Stimulated activated naive CD4-positive, alpha-beta T cell treated with Interleukin-2 at 50 U/mL for 16 hours (primary cell): ENCODE results near the gene NUDT16.
A peak's percentile ranks its signal among the peaks of the same experiment; 100 is the strongest.
"Not testable (repeated sequence)": the region's sequence is repeated elsewhere in the genome, so short reads cannot be mapped to it uniquely, and the experiment has no call there.

Experiments used
- DNase-seq: peaks from one replicate; lab custom pipeline; 2025; lab: John Stamatoyannopoulos, UW

The NUDT16 gene

GRCh38 chr3:131381445-131382291, at the start of gene NUDT16:
NUDT16 (plus strand) TSS chr3:131381774; CDS start chr3:131381805, 31 bp downstream.
- peak; percentile 96 for DNase-seq

GRCh38 chr3:131338948-131339640, 42.5 kb upstream of the NUDT16 start:
- no peak for DNase-seq

GRCh38 chr3:131341761-131342160, 39.8 kb upstream of the NUDT16 start:
- no peak for DNase-seq

GRCh38 chr3:131348911-131349310, 32.7 kb upstream of the NUDT16 start:
- no peak for DNase-seq

DNA sequence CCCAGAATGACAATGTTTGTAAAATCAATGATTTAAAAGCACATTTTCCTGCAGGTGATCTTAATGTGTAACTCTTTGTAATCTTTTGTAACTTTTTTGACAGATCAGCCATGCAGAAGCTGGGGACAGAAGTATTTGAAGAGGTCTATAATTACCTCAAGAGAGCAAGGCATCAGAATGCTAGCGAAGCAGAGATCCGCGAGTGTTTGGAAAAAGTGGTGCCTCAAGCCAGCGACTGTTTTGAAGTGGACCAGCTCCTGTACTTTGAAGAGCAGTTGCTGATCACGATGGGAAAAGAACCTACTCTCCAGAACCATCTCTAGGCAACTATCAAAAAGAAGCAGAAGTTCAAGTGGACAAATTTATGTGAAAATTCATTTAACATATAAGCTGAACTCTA, 32.1 kb upstream of the NUDT16 start:
- DNase-seq = no peak

DNA sequence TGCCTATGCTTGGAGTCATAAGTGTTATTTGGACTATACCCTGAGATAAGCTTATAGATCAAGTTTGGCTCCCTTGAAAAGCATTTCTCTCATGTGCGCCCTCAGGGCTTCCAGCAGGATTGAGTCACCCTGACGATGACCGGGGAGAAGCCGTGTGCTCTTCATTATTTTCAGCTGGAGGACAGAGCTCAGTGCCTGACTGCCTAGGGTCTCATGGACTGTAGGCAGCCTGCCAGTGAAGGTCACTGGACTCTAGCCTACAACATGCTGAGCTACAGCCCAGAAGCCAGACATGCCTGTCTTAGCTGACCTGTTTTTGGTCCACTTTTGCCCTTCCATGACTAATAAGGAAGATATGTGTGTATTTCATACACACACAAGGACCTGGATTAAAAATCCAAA, 31.6 kb upstream of the NUDT16 start:
- DNase-seq = no peak

- DNase-seq = no peak
Measured at GRCh38 chr3:131350506-131350905, 31.1 kb upstream of the NUDT16 start.

GRCh38 chr3:131353016-131353877, 28.3 kb upstream of the NUDT16 start:
- no peak for DNase-seq

DNA sequence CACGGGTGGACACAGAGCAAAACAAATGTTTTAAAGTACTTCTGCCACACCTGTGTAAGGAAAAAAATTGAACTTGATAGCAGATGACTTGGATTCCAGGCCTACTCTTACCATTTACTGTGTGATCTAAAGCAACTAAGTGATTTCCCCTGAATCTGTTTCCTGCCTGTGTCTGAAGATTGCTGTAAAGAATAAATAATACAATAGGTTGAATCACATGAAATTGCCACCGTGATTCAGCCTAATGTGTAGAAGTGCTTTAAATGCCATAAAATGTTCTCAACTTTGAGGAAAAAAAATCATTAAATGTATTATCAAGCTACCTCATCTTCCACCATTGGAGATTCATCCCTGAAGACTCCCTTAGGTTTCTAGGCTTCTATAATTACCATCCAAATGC, 27.6 kb upstream of the NUDT16 start:
- DNase-seq = no peak

DNA sequence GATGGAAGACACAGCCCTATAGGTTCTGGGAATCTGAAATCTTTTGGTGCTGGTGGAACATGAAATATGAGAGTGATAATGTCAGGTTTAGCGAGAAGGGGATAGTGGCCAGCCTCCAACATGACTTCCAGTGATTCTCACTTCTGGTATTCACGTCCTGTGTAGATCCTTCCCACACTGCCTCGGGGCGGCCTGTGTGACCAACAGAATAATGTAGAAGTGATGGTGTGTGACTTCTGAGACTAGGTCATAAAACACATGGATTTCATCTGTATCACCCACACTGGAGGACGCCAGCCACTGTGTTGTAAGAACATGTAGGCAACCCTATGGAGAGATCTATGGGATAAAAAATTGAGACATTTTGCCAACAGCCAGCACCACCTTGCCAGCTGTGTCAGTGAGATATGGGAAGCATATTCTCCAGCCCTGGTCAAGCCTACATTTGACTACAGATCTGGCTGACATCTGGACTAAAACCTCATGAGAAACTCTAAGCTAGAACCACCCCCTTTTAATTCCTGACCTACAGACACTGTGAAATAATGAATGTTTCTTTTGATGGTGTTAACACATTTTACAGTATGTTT, 25.5 kb upstream of the NUDT16 start:
- no peak for DNase-seq

- no peak for DNase-seq
Measured at GRCh38 chr3:131357275-131357674, 24.3 kb upstream of the NUDT16 start.

DNA sequence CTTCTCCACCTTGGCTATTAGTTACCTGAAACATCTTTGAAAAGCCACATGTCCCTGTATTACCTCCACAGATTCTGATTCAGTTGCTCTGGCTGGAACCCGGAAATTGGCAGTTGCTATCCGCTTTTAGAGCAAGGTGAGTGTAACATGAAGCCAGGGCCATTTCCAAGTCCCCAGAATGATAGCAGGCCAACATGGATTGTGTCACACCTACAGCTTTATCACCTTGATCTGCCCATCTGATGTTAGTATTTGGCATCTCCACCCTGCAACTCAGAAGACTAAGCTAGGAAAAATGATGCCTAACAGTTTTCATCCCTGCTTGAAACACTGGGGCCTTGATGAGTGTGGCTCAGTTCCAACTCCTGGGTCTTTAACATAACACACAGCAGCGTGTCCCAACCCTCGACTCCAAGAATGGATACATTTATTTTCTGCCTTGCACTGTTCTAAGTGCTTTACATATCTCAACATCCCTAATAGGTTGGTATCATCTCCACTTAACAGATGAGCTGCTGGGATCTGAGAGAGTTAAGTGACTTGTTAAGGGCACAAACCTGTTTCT, 21.3 kb upstream of the NUDT16 start:
- no peak for DNase-seq

DNA sequence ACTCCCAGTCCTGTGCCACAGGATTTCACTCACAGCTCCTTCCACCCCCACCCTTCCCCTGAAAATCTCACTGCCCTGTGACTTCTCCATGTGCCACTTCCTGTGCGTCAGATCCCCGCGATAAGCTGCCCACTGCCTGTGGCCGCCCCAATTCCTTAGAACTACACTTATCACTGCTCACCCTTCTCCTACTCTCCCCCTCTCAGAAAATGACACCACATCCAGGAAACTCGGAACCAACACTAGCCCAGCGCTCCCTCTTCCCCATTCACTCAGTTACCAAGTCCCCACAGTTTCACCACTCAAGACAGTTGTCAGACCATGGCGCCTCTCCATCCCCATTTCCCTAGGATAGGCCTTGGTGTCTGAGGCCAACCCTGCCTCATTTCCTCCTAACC, 20.5 kb upstream of the NUDT16 start:
- DNase-seq = not testable (repeated sequence)

- no peak for DNase-seq
Measured at GRCh38 chr3:131361464-131362421, 19.8 kb upstream of the NUDT16 start.

DNA sequence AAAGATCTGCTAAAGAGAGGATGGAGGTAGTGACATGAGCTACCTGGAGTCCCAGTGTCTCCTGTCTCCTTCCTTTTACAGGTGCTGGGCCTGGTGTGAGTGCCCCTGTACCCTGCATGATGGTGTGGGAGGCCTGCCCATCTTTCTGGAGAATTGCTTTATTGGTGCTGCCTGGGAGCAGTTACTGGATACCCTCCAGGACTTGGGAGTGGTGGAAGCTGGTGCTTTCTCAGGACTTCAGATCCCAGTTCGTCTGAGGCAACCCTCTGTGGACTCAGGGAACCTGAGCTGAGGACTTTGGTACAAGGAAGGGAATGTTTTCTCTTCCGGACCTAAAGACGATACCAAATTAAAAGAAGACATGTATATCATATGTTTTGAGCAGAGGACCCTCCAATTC, 18.3 kb upstream of the NUDT16 start:
- no peak for DNase-seq

GRCh38 chr3:131370935-131371687, 10.5 kb upstream of the NUDT16 start:
- no peak for DNase-seq

GRCh38 chr3:131371688-131372066, 9.9 kb upstream of the NUDT16 start:
- no peak for DNase-seq

GRCh38 chr3:131374741-131375140, 6.8 kb upstream of the NUDT16 start:
- no peak for DNase-seq

DNA sequence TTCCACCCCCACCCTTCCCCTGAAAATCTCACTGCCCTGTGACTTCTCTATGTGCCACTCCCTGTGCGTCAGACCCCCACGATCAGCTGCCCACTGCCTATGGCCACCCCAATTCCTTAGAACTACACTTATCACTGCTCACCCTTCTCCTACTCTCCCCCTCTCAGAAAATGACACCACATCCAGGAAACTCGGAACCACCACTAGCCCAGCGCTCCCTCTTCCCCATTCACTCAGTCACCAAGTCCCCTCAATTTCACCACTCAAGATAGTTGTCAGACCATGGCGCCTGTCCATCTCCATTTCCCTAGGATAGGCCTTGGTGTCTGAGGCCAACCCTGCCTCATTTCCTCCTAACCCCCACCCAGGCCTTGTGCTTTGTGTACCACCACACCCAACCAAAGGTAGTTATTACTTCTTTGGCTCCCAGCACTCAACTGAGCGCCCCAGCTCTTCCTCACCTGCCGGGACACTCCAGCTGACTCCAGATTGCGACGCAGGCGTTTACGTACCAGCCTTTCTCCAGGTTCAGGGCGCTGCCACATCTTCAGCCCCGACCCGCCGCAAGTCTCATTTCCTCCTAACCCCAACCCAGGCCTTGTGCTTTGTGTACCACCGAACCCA, 641 bp upstream of the NUDT16 start:
- not testable (repeated sequence) for DNase-seq
